Mucosa of descending colon (tissue), 3 donors: ENCODE results near the gene MAGEB17. TPM values are rescaled to one million over a fixed set of nuclear protein-coding genes. Genes with fewer than 3 reads are reported as not detected.
"Not testable (repeated sequence)": the region's sequence is repeated elsewhere in the genome, so short reads cannot be mapped to it uniquely, and the experiment has no call there.

ENCODE experiments used
- ATAC-seq: fragments of 200-7000 bp; cut with Tn5 transposase; one replicate; pipeline ENCODE4 v1.9.1; 2020; ENCODE audit warnings: mild to moderate bottlenecking, moderate library complexity
- DNase-seq, 3 donors: peaks; one replicate each; pipeline ENCODE4 v3.0.0-alpha.2; 2020
- H3K36me3 ChIP-seq: fragments of 200-600 bp; one replicate; pipeline ENCODE4 v1.8.0; 2021; ENCODE audit warnings: low read depth, mild to moderate bottlenecking
- H3K4me1 ChIP-seq: fragments of 200-600 bp; one replicate; pipeline ENCODE4 v1.8.0; 2021; ENCODE audit warnings: low read depth, mild to moderate bottlenecking
- H3K4me3 ChIP-seq: fragments of 200-600 bp; one replicate; pipeline ENCODE4 v1.8.0; 2021; ENCODE audit warnings: mild to moderate bottlenecking
- H3K9me3 ChIP-seq: fragments of 200-600 bp; one replicate; pipeline ENCODE4 v1.8.0; 2021; ENCODE audit warnings: mild to moderate bottlenecking
- CTCF ChIP-seq: fragments of 200-600 bp; IDR thresholded peaks from one replicate; pipeline ENCODE4 v1.8.0; 2022; ENCODE audit warnings: antibody characterized with exemption, mild to moderate bottlenecking
- intact Hi-C, 2 donors: fragments of 100-400 bp; cut with DNase I in 1 of 2; cut with micrococcal nuclease in 1 of 2; formaldehyde crosslinking; loops; one replicate each; pipeline versions ENCODE4 v1.11.0 to v1.11.1; 2022; cut with DNase I, micrococcal nuclease
- total RNA-seq, 3 donors: library from RNA; stranded (reverse); fragmentation: NEBNext Ultra II Directional in 2 of 3; extraction: Animal tissue kit (Norgen Biotek cat#: 25700) in 2 of 3; gene quantifications; one replicate each; pipeline versions ENCODE4 v1.2.1 to v1.2.4, GENCODE V29; 2021 to 2023
- donor health status: DM: no; HTN: no; CAD: no; lungs with moderate emphysema.
- donor health status: DM: no; HTN: no; CAD: no.
- donor health status: DM: no; HTN: yes; CAD: no.

The MAGEB17 gene
- total RNA-seq, 3 donors from 2014 or later, result 0.22 TPM; not detected in 2

DNA sequence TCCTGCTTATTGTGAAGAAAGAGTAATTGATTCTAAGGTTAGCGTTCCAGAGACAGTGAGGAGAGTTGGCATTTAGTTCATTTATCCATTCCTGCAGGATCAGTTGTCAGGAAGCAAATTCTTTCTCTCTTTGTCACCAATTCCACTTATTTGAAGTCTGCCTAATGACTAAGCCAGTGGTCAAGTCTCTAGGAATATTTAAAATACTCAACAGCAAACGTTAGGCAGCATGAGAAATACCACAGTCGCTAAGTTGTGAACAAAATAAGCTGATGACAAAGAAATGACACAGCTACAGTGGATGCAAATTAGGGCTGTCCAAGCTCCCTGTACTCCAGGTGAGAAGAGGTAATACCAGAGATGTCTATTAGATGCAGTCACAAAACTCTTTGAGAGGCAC, 6.6 kb upstream of the MAGEB17 start:
- Histone ChIP-seq H3K36me3 (no peaks in the 10 kb centered on the region), H3K4me1 (no peaks in the 10 kb centered on the region), H3K9me3 (no peaks in the 10 kb centered on the region), H3K4me3 (no peak overlapping the region)
- intact Hi-C loops, result no loop called here
- DNase-seq (no peak), ATAC-seq (no peak)
- no peak for TF ChIP-seq CTCF

- H3K4me1 ChIP-seq, ATAC-seq, intact Hi-C loops: not testable (repeated sequence)
Observed at GRCh38 chrX:16161173-16161572, 6.1 kb upstream of the MAGEB17 start.

DNA sequence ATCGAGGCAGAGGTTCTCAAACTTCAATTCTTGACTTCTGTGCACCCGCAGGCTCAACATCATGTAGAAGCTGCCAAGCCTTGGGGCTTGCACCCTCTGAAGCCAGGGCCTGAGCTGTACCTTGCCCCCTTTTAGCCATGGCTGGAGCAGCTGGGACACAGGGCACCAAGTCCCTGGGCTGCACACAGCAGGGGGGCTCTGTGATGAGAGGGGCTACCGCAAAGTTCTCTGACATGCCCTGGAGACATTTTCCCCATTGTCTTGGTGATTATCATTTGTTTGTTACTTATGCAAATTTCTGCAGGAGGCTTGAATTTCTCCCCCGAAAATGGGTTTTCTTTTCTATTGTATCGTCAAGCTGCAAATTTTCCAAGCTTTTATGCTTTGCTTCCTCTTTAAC, 4.9 kb upstream of the MAGEB17 start:
- DNase-seq (no peak), ATAC-seq (no peak)
- Histone ChIP-seq H3K36me3 (no peaks in the 10 kb centered on the region), H3K4me1 (no peaks in the 10 kb centered on the region), H3K9me3 (no peaks in the 10 kb centered on the region), H3K4me3 (no peak overlapping the region)
- intact Hi-C loops, result no loop called here
- no peak for TF ChIP-seq CTCF

More at GRCh38 chrX:16161173-16161572, 6.1 kb upstream of the MAGEB17 start:
- DNase-seq, H3K36me3 ChIP-seq, H3K4me3 ChIP-seq, H3K9me3 ChIP-seq: not testable (repeated sequence)

DNA sequence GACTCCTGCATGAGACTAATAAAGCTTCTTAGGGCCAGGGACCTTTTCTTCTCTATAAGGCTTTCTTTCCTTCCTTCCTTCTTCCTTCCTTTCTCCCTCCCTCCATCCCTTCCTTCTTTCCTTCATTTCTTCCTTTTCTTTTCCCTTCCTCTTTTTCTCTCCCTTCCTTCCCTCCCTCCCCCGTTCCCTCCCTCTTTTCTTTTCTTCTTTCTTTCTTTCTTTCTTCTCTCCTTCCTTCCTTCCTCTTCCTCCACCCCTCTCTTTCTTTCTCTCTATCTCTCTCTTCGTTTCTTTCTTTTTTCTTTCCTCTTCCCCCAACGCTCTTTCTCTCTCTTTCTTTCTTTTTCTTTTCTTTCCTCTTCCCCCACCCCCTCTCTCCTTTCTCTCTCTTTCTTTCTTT, 2.5 kb upstream of the MAGEB17 start:
- intact Hi-C loops, result no loop called here
- no peak for TF ChIP-seq CTCF
- Histone ChIP-seq H3K36me3 (no peaks in the 10 kb centered on the region), H3K4me1 (no peaks in the 10 kb centered on the region), H3K4me3 (no peak overlapping the region), H3K9me3 (no peaks in the 10 kb centered on the region)
- ATAC-seq (no peak), DNase-seq (no peak)

- Histone ChIP-seq H3K4me1 (no peaks in the 10 kb centered on the region), H3K36me3 (no peaks in the 10 kb centered on the region), H3K4me3 (no peak overlapping the region), H3K9me3 (no peaks in the 10 kb centered on the region)
- DNase-seq (no peak), ATAC-seq (no peak)
- TF ChIP-seq CTCF, result no peak
- intact Hi-C loops, result no loop called here
Observed at GRCh38 chrX:16171039-16171438, 3.8 kb downstream of the MAGEB17 start.

- Histone ChIP-seq H3K36me3 (no peaks in the 10 kb centered on the region), H3K9me3 (no peaks in the 10 kb centered on the region), H3K4me3 (no peak overlapping the region), H3K4me1 (no peaks in the 10 kb centered on the region)
- intact Hi-C loops, result no loop called here
- TF ChIP-seq CTCF, result no peak
- no peak for ATAC-seq
- no peak for DNase-seq
Observed at GRCh38 chrX:16171944-16172343, 4.7 kb downstream of the MAGEB17 start.
